RPMI8226 (cell line): ENCODE measurements around the gene CRELD2.

Source experiments
- DNase-seq: peaks from one replicate; pipeline ENCODE4 v3.0.0-alpha.2; 2015

CRELD2 gene

DNA sequence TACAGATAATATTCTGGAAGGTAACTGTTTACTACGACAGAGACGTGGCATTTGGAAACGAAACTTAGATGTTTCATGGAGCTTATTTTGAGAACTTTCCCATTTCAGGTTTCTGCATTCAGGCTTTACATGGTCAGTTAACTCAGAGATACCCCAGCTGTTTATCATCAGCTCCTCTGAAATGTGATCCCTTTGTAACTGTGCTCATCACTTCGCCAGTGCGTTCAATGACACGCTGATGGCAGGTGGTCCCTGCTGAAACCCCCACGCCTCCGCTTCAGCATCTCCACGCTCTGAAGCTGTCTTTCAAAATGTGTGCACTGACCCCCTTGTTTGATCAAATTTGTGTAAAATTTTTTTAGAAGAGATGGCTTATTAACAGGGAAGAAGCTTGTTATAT is 30.7 kb upstream of the CRELD2 start:
- no peak for DNase-seq

DNA sequence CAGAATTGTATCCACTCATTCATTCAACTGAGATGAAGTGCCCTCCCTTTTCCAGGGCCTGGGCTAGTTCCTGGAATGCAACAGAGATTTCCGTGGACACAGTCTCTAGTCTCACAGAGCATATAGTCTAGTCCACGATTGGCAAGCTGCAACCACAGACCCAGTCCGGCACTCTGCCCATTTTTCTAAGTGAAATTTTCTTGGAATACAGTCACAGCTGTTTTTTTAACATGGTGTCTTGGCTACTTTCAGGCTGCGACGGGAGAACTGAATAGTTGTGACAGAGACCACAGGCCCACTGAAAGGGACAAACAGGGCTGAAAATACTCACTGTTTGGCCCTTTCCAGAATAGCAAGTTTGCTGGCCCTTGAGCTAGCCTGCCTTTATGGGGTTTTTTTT is 29.4 kb upstream of the CRELD2 start:
- DNase-seq, result no peak

DNA sequence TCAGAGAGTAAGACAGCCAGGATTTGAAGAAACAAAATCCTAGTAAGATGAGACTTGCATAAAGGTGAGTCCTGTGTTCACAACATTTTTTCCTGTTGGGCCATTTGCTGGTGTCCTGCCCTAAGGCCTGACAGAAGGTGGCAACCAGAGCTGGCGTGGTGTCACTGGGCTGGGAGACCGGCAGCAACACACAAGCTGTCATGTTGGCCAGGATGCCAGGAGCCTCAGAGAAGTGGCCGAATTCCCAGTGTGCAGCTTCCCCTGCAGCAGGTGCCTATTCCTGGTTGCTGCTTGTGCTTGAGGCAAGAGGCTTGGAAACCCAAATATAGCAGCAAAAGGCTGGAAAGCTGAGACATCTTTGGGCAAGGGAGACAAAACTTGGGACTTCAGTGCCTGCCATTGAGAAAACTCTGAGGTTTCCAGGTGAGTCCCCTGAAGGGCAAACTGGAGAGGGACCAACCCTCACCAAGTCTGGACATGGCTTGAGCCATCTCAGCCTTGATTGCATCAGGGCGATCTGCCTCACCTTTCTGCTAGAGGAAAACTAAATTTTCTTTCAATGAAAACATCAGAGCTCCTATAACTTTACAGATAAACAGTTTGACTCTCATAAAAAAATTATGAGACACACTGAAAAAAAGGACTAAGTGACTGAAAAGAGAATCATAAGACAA is 26.1 kb upstream of the CRELD2 start:
- no peak for DNase-seq

DNA sequence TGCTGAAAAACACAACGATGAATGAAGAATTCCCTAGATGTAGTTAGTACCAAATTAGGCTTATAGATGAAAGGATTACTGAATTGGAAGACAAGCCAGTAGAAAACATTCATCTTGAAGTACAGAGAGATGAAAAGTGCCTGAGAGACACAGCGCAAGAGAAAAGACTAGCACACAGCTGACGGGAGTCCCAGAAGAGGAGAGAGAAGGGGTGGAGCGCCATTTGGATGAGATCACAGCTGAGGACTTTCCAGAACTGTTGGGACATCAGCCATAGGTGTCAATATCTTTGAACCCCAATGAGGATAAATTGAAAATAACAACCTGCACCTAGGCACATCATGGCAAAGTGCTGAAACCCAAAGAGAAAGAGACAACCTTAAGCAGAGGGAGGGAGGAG is 25.4 kb upstream of the CRELD2 start:
- no peak for DNase-seq

DNA sequence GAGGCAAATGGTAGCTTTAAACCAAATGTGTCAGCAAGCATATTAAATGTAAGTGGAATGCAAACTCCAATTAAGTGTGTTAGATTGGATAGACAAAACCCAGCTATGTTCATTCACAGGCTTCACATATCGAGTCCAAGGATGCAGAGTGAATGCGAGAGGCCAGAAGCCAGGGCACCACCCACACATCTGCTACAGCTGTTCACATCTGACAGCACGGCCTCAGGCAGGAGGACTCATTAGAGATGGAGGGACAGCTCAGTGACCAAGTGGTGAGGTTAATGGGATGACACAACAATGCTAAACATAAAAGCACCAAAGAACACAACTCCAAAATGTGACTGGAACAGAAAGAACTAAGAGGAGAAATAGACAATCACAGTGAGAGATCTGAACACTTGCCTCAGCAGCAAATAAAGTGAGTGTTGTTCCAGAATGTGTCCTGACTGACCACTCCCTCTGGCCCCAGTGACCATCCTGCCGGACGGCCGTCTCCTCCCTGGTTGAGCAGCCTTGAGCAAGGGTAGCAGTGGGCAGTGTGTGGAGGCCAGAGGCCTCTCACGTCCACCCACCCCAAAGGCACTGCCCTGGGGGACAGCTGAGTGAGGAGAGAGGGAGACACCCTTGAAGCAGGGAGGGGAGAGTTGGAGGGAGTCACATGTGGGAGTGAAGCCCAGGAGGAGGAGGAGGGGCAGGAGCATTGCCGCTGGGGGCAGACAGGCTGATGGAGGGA is 23.9 kb upstream of the CRELD2 start:
- DNase-seq, result no peak

DNA sequence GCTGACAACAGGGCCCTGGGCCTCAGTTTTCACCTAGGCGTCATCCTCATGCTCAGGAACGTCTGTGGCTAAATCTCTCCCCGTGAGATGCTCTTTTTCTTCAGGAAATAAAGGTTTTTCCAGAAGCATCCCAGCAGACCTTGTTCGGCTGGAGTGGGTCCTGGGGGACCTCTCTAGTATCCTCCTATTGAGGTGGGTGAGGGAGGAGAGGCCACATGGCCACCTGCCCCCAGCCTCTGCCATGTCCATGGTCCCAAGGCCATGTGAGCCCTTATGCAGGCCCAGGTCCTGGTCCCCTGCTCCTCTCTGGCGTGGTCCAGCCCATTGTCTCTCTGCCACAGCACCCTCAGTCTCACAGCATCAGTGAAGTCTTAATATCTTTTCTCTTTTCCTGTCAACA is 22.2 kb upstream of the CRELD2 start:
- DNase-seq, result no peak

DNA sequence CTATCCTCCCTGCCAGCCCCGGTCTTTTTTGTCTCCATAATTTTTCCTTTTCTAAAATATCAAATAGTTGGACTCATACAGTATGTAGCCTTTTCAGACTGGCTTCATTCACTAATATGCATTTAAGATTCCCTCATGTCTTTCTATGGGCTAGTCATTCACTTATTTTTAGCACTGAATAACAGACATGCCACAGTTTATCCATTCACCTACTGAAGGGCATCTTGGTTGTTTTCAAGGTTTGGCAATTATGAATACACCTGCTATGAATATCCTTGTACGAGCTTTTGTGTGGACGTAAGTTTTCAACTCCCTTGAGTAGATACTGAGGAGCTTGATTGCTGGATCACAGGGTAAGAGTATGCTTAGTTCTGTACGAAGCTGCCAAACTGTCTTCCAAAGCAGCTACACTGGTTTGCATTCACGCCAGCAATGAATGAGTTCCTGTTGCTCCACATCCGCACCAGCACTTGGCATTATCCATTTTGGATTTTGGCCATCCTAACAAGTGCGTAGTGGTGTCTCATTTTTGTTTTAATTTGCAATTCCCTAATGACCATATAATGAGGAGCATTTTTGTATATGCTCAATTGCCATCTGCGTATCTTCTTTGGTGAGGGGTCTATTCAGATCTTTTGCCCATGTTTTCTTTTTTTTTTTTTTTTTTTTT is 21.3 kb upstream of the CRELD2 start:
- no peak for DNase-seq

DNA sequence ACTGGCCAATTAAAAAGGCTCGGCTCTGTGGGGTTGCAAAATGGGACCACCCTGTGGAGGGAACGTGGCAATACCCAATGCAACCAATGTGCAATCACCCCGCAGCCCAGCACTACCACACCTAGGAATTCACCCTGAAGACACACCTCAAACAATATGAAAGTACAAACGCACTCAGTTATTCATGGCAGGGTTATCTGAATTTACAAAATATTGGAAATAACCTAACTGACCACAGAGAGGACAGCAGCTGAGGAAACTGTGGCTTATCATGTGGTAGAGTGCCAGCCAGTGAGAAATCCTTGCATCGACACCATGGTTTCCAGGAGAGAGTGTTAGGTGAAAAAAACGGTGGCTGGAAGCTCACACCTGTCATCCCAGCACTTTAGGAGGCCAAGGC is 18.9 kb upstream of the CRELD2 start:
- no peak for DNase-seq

DNA sequence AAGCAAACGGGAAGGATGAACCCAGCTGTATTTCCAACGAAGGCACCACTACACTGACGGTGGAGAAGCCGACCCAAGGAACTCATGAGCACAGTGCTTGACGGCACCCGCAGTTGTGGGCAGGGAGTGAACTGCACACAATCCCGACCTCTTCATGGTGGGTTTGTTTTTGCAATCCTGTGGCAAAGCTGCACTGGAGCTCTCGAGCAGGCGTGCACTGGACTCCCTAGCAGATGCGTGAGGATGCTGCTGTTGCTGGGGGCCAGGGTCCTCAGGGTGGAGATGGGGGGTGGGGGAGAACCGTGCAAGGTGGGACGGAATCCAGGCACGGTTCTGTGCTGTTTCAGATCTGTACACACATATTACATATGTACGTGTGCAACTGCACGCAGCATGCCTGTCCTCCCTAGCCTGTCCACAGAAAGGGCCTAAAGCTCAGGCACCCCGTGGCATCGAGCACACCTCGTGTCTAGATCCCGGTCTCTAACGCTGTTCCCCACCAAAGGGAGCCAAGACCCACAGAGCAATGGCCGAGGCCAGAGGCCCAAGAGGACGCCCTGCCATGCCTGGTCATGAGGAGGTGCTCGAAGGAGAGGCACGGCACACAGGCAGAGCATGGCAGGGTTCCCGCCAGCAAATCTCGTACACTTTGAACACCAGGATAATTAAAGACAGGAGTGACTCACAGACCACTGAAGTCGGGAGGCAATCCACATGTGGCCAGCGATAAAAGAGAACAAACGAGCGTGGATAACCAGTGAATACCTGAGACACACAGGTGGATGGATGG is 17.8 kb upstream of the CRELD2 start:
- DNase-seq, result no peak

DNA sequence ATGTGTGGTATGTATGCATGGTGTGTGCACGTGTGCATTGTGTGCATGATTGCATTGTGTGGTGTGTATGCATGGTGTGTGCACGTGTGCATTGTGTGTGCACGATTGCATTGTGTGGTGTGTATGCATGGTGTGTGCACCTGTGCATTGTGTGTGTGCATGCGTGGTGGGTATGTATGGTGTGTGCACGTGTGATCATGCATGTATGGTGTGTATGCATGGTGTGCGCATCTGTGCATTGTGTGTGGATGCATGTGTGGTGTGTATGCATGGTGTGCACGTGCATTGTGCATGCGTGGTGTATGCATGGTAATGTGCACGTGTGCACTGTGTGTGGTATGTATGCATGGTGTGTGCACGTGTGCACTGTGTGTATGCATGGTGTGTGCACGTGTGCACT is 17.0 kb upstream of the CRELD2 start:
- no peak for DNase-seq

DNA sequence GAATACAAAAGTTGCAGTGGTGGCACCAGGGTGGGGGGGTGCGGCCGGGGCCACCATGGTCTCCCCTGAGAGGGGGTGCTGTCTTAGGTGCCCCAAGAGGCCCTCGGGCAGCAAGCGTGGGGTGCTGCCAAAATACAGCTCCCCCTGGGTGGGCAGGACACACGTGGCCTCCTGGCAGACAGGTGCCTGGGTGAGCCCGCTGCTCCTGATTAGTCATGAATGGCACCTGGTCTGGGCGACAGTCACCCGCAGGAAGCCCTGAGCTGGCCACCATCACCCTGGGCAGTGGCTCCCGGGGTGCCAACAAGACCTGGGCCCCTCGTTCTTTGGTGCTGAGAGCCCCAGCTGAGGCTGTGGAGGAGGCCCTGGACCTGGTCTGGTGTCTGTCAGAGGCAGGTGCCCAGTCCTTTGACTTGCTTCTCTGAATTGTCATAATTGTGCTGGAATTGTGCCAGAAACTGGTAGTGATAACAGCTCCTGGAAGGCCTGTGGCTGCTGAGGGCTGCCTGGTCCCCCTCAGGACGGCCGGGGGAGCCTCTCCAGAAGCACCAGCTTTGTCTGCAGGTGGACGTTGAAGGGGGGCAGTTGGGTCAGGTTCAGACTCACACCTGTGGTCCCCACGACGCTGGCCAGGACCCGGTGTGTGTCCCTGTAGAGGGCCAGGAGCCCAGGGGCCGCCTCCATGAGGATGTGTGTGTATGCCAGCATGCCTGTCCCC is 15.0 kb upstream of the CRELD2 start:
- DNase-seq, result no peak

DNA sequence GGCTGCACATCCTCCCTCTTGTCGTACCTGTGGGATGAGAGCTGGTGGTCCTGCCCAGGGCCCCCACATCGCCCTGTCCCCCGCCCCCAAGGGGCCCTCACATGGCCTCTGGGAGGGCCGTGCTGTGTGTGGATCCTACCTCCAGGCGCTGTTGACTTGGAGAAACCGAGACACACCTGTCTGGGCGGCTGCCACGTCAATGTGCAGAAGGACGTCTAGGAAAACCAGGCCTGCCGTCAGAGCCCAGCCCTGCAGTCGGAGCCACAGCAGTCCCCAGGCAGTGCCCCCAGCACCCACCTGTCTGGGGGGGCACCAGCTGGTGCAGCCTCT is 14.4 kb upstream of the CRELD2 start:
- DNase-seq, result no peak

DNA sequence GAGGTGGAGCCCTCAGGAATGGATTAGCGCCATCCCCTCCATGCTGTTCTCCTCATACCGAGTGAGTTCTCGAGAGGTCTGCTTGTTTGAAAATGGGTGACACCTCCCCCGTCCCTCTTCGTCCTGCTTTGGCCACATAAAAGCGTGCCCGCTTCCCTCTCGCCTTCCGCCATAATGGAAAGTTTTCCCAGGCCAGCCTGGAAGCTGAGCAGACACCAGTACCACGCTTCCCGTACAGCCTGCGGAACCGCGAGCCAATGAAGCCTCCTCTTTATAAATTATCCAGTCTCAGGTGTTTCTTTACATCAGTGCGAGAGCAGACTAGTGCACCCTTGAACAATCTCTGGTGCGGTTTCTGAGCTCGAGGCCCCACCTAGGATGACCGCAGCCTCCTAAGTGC is 13.0 kb upstream of the CRELD2 start:
- DNase-seq, result no peak

DNA sequence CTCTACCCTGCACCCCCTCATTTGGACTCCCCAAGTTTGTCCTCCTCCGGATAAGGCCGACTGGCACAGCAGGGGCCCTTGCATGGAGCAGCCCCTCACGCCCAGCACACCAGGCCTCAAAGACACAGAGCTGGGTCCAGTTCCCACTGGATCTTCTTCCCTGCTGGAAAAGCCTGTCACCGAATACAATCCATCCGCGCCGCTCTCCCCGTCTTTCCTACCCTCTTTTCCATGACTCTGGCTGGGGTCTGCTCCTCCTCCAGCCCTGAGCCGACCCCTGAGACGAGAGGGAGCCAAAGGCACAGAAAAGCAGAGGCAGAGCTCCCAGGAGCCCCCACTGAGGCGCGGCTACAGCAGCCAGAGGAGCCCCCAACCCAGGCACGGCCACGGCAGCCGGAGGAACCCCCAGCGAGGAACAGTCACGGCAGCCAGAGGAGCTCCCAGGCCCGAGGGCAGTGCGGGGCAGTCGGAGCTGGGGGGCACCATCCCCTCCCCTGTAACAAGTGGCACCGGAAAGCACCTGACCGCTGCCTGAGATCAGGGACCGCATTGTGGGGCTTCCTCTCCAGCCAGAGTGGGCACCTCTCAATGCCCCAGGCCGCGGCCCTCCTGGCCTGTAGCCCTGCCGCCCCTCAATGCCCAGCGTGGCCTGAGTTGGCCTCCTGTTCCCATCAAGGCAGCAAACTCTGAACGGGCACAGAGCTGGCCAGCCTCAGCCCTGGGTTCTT is 12.2 kb upstream of the CRELD2 start:
- no peak for DNase-seq

DNA sequence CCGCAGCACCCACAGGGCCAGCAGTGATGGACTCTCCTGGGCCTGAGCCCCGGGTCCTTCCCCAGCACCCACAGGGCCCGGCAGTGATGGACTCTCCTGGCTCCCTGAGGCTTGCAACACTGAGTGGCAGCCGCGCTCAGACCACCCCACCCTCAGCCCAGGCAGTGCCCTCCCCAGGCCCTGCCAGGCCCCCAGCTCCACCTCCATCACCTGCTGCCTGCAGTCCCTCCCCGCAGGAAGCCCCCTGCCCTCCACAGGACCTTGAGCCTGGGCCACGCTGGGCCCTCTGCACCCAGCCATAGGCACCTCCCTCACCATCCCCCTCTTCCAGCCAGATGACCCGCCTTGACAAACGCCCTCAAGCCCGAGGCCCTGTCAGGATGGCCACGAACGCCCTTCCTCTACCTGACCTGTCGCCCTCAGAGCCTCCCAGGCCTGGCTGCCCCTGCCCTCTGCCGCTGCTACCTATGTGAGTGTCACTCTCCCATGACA is 11.6 kb upstream of the CRELD2 start:
- DNase-seq, result no peak

DNA sequence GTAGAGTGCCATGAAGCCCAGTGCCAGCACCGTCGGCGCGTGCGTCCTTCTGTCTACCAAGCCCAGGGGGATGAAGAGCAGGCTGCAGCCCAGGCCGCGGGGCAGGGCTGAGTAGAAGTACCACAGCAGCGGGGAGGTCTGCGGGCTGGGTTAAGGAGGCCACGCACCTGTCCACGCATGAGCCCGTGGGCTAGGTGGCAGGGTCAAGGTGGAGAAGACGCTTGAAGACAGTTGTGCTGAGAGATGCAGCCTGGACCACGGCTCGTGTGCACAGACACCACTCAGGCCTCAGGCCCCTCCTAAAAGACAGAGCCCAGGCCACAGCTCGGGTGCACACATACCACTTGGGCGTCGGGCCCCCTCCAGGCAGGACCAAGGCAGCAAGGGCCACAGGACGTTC is 10.6 kb upstream of the CRELD2 start:
- DNase-seq, result no peak

DNA sequence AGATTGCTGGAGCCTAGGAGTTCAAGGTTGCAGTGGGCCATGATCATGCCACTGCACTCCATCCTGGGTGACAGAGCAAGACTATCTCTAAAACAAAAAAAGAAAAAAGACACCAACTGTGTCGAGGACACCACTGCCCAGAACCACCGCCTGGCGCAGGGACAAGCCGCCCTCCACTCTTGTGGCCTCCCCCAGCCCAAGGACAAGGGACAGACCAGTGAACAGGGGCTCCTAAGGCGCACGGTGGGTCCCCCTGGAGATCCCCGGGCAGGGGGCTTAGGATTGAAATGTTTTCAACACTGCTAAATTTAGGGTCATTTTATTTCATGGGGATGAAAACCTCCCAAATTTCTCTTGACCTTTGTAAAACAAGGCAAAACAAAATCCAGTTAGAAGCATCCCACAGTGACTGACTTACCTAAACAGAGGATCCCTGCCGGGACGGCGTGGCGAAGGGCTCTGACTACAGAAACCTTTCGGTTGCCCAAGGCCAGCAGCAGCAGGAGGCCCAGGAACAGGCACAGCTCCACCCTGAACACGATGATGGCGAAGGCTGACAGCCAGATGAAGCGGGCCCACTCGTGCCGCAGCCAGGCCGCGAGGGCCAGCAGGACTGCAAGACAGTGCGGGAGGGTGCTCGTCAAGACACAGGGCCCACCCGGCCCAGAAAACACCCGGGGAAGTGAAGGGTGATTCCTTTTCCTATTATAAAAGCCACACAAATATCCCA is 8.8 kb upstream of the CRELD2 start:
- no peak for DNase-seq

DNA sequence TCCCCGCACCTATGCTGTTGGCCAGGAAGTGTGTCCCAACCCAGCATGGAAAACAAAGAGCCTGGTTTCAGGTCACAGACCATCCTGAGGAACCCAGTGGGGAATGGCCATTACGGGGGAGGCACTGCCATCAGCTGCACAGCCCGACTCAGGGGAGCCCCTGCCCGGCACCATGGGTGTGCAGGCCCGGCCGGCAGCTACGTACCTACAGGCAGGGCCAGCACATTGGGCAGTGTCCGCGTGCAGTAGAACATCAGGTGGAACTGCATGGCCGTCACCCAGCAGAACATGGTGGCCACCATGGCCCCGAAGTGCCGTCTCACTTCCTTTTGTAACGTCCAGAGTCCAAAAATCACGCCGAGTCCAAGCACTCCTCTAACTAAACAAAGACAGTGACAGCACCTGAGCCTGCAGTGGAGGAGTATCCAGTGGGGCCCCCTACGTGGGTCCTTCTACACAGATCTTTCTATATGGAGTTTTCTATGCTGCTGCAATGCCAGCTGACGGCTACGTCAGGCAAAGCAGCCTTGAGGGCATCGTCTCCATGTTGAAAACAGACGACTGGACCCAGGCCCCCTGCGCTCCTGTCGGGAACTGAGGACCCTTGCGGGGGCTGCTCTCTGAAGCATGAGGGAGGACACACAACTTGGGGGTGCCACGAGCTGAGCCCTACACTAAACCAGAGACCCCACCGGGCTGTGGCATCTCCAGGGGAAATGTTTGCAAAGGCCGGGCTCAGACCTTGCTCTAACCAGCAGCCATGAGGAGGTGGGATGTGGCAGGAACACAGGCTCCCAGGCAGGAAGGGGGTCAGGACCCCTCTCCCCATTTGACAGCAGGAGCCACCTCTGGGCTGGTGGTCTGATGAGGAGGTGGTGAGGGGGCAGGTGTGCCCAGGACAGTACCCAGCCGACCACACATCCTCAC is 7.9 kb upstream of the CRELD2 start:
- DNase-seq, result no peak

DNA sequence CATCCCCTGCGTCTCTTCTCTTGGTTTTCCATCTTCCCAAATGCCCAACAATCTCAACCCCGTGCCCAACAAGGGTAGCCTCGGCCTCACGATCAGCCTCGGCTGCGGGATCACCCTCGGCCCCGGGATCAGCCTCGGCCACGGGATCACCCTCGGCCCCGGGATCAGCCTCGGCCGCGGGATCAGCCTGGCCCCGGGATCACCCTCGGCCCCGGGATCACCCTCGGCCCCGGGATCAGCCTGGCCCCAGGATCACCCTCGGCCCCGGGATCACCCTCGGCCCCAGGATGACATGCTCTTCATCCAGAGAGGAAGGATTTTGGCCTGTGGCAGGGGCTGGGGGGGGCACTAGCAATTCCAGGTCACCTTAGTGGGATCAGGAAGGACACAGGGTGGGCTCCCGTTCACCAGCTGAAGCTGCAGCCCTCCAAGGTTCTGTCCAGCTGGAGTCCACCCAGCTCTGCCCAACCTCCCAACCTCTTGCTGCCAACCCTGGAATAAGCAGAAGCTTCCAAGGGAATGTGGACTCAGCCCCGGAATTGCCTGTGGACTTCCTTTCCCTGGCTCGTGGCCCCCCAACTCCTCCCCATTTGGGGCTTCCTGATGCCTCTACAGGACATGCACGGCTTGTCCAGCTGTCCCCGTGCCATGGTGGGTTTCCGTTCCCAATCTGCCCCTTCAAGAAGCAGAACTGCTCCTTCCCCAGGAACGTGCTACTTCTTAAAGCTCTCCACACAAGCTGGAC is 6.4 kb upstream of the CRELD2 start:
- DNase-seq, result no peak

DNA sequence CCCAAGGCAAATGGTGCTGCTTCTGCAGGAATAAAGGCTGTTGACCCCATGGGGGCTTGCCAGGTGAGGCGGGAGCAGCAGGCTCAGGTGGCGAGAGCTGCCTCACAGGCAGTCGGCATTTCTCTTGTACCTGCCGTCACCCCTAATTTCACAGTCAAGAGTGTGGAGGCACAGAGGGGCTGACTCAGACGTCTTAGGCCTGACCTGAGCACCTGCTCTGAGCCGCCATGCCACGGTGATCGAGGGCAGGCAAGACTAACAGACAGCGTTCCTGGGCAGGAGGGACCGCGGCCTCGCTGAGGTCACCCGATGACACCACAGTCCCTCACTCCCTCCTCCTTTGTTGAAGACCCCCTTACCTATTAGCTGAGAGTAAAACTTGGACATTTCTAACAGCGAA is 5.4 kb upstream of the CRELD2 start:
- no peak for DNase-seq
